H9 (cell line): ENCODE data around the gene NECAB3. TPM values are rescaled to one million over a fixed set of nuclear protein-coding genes. Genes with fewer than 3 reads are reported as not detected.

Experiments used
- DNase-seq: peaks from one replicate; pipeline ENCODE4 v3.0.0-alpha.2; 2017
- H2AFZ ChIP-seq: one replicate; pipeline ENCODE4 v1.6.1; 2013; ENCODE audit warnings: mild to moderate bottlenecking, low read length, control low read depth, moderate library complexity
- H2AK5ac ChIP-seq: 2 replicates; pipeline ENCODE4 v1.6.1; 2013; ENCODE audit warnings: low read length, control low read depth, mixed read lengths; ENCODE audit not compliant: insufficient read length
- H2BK120ac ChIP-seq: one replicate; pipeline ENCODE4 v1.6.1; 2013; ENCODE audit warnings: low read depth, mild to moderate bottlenecking, low read length, control low read depth, inconsistent platforms; ENCODE audit not compliant: poor library complexity, severe bottlenecking
- H2BK12ac ChIP-seq: 2 replicates; pipeline ENCODE4 v1.6.1; 2013; ENCODE audit warnings: low read length, control low read depth, mixed read lengths, low read depth; ENCODE audit not compliant: insufficient read length
- H2BK15ac ChIP-seq: 2 replicates; pipeline ENCODE4 v1.6.1; 2013; ENCODE audit warnings: low read depth, low read length, control low read depth
- H2BK20ac ChIP-seq: one replicate; pipeline ENCODE4 v1.6.1; 2013; ENCODE audit warnings: low read depth, mild to moderate bottlenecking, low read length, control low read depth, inconsistent platforms; ENCODE audit not compliant: poor library complexity, severe bottlenecking
- H2BK5ac ChIP-seq: 2 replicates; pipeline ENCODE4 v1.6.1; 2013; ENCODE audit warnings: low read length, control low read depth, mixed read lengths; ENCODE audit not compliant: insufficient read length
- H3K14ac ChIP-seq: 2 replicates; pipeline ENCODE4 v1.6.1; 2013; ENCODE audit warnings: low read length, control low read depth; ENCODE audit not compliant: insufficient read depth
- H3K18ac ChIP-seq: 2 replicates; pipeline ENCODE4 v1.6.1; 2013; ENCODE audit warnings: low read depth, mild to moderate bottlenecking, mixed read lengths, low read length, control low read depth; ENCODE audit not compliant: insufficient read length
- H3K23ac ChIP-seq: 2 replicates; pipeline ENCODE4 v1.6.1; 2013; ENCODE audit warnings: low read length, control low read depth, mixed read lengths, low read depth; ENCODE audit not compliant: insufficient read length
- H3K23me2 ChIP-seq: 2 replicates; pipeline ENCODE4 v1.6.1; 2013; ENCODE audit warnings: low read depth, mild to moderate bottlenecking, mixed read lengths, low read length, control low read depth; ENCODE audit not compliant: insufficient read length, poor library complexity, severe bottlenecking
- H3K27ac ChIP-seq: 2 replicates; pipeline ENCODE4 v1.5.1; 2013; ENCODE audit warnings: low read length, control low read depth, mixed read lengths, low read depth; ENCODE audit not compliant: insufficient read length
- H3K27me3 ChIP-seq: 2 replicates; pipeline ENCODE4 v1.6.1; 2013; ENCODE audit warnings: low read length, control low read depth, inconsistent platforms; ENCODE audit not compliant: insufficient read depth
- H3K4ac ChIP-seq: 2 replicates; pipeline ENCODE4 v1.6.1; 2013; ENCODE audit warnings: low read depth, mild to moderate bottlenecking, control low read depth, inconsistent platforms, low read length, moderate library complexity
- H3K4me1 ChIP-seq: 2 replicates; pipeline ENCODE4 v1.6.1; 2013; ENCODE audit warnings: low read length, control low read depth, inconsistent platforms; ENCODE audit not compliant: insufficient read depth
- H3K4me2 ChIP-seq: 2 replicates; pipeline ENCODE4 v1.6.1; 2013; ENCODE audit warnings: low read length, control low read depth, mixed read lengths; ENCODE audit not compliant: insufficient read length, insufficient read depth
- H3K56ac ChIP-seq: 2 replicates; pipeline ENCODE4 v1.6.1; 2013; ENCODE audit warnings: low read depth, mild to moderate bottlenecking, mixed read lengths, low read length, control low read depth; ENCODE audit not compliant: insufficient read length
- H3K79me1 ChIP-seq: 2 replicates; pipeline ENCODE4 v1.6.1; 2013; ENCODE audit warnings: low read depth, mild to moderate bottlenecking, moderate library complexity, low read length, control low read depth, inconsistent platforms; ENCODE audit not compliant: insufficient read depth, poor library complexity, severe bottlenecking
- H3K79me2 ChIP-seq: 2 replicates; pipeline ENCODE4 v1.6.1; 2013; ENCODE audit warnings: low read length, control low read depth, inconsistent platforms; ENCODE audit not compliant: insufficient read depth
- H3K9ac ChIP-seq: 2 replicates; pipeline ENCODE4 v1.6.1; 2013; ENCODE audit warnings: low read length, control low read depth, mixed read lengths; ENCODE audit not compliant: insufficient read length; ENCODE audit errors: extremely low read depth
- H3K9me3 ChIP-seq: one replicate; pipeline ENCODE4 v1.6.1; 2013; ENCODE audit warnings: low read depth, low read length, inconsistent platforms; ENCODE audit not compliant: control insufficient read depth
- H3T11ph ChIP-seq: one replicate; pipeline ENCODE4 v1.6.1; 2013; ENCODE audit warnings: mild to moderate bottlenecking, low read length, control low read depth, inconsistent platforms
- H4K20me1 ChIP-seq: one replicate; pipeline ENCODE4 v1.6.1; 2013; ENCODE audit not compliant: control insufficient read depth, insufficient read length, insufficient read depth
- H4K5ac ChIP-seq: 2 replicates; pipeline ENCODE4 v1.6.1; 2013; ENCODE audit warnings: low read depth, mild to moderate bottlenecking, mixed read lengths, low read length, control low read depth; ENCODE audit not compliant: insufficient read length
- H4K8ac ChIP-seq: replicated peaks from 2 replicates; pipeline ENCODE4 v1.6.1; 2013; ENCODE audit warnings: low read length, control low read depth, mixed read lengths, low read depth; ENCODE audit not compliant: insufficient read length
- H4K91ac ChIP-seq: 2 replicates; pipeline ENCODE4 v1.6.1; 2013; ENCODE audit warnings: low read depth, mild to moderate bottlenecking, moderate library complexity, mixed read lengths, low read length, control low read depth; ENCODE audit not compliant: insufficient read length
- H3K27ac Mint-ChIP-seq, 3 experiments: 2 replicates in 2 of 3; 3 replicates in 1 of 3; pipeline ENCODE4 v1.8.0; 2020 to 2021; ENCODE audit warnings: mixed read lengths in 3 of 3, mild to moderate bottlenecking in 1 of 3, moderate library complexity in 1 of 3
- H3K27me3 Mint-ChIP-seq: 2 replicates; pipeline ENCODE4 v1.8.0; 2021; ENCODE audit warnings: low read depth, mild to moderate bottlenecking, moderate library complexity, mixed read lengths
- H3K36me3 Mint-ChIP-seq, 3 experiments: 2 replicates in 2 of 3; 3 replicates in 1 of 3; pipeline ENCODE4 v1.8.0; 2020 to 2021; ENCODE audit warnings: low read depth in 3 of 3, mixed read lengths in 3 of 3; ENCODE audit not compliant: insufficient read depth in 1 of 3
- H3K4me1 Mint-ChIP-seq, 2 experiments: 2 replicates each; pipeline ENCODE4 v1.8.0; 2020; ENCODE audit warnings: mixed read lengths in 2 of 2
- H3K4me3 Mint-ChIP-seq, 2 experiments: 2 replicates in 1 of 2; 3 replicates in 1 of 2; pipeline ENCODE4 v1.8.0; 2020 to 2021; ENCODE audit warnings: mild to moderate bottlenecking in 2 of 2, mixed read lengths in 2 of 2, moderate library complexity in 1 of 2
- H3K9me3 Mint-ChIP-seq, 2 experiments: 2 replicates in 1 of 2; 3 replicates in 1 of 2; pipeline ENCODE4 v1.8.0; 2020; ENCODE audit warnings: mild to moderate bottlenecking in 2 of 2, mixed read lengths in 2 of 2, moderate library complexity in 1 of 2
- WGBS: extraction: QIAGEN DNeasy Blood & Tissue Kit; methylation state at CpG from one replicate; pipeline ENCODE4 v1.1.7; 2013; ENCODE audit warnings: missing lambda C conversion rate, low lambda C conversion rate, mixed read lengths; ENCODE audit not compliant: insufficient read length; ENCODE audit errors: extremely low coverage; 5-methylcytosine and 5-hydroxymethylcytosine counted together
- total RNA-seq: library from RNA; stranded (reverse); gene quantifications from 2 replicates; pipeline ENCODE4 v1.2.1, GENCODE V29; 2021
- TF ChIP-seq, protein P1 (sequence below): fragments of 200-600 bp; sonication (generic); conservative IDR thresholded peaks from 3 replicates; pipeline ENCODE4 v1.8.0; 2021; ENCODE audit warnings: antibody characterized with exemption, mild to moderate bottlenecking

Gene NECAB3
- total RNA-seq, 1 experiment from 2014 or later: 57.7 TPM

DNA sequence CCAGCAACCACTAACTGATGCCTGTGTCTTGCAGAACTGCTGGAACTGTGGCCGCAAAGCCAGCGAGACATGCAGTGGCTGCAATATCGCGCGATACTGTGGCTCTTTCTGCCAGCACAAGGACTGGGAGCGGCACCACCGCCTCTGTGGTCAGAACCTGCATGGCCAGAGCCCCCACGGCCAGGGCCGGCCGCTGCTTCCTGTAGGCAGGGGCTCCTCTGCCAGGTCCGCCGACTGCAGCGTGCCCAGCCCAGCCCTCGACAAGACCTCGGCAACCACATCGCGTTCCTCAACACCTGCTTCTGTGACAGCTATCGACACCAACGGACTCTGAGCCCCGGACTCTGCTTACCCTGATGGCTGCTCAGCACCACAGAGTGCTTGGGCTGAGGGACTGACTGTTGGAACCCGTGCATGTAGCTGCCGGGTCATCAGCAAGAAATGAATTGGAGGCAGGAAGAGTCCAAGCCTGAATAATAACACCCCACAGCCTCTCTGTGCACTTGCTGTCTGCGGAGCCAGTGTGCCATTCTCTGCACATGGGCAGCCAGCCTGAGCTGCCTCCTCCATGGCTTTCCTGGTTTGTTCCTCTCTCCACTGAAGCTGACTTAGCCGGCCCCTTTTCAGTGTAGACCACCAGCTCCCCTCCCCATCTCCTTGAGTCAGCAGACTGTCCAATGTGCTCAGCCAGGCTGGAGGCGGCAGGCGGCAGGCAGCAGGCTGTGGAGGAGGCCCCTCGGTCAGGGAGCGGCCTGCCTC lies 29.7 kb downstream of the NECAB3 start:
- TF ChIP-seq, protein P1, sequence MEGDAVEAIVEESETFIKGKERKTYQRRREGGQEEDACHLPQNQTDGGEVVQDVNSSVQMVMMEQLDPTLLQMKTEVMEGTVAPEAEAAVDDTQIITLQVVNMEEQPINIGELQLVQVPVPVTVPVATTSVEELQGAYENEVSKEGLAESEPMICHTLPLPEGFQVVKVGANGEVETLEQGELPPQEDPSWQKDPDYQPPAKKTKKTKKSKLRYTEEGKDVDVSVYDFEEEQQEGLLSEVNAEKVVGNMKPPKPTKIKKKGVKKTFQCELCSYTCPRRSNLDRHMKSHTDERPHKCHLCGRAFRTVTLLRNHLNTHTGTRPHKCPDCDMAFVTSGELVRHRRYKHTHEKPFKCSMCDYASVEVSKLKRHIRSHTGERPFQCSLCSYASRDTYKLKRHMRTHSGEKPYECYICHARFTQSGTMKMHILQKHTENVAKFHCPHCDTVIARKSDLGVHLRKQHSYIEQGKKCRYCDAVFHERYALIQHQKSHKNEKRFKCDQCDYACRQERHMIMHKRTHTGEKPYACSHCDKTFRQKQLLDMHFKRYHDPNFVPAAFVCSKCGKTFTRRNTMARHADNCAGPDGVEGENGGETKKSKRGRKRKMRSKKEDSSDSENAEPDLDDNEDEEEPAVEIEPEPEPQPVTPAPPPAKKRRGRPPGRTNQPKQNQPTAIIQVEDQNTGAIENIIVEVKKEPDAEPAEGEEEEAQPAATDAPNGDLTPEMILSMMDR: no peak
- no peaks in the 10 kb centered on the region for H3K4me1 ChIP-seq
- no peak overlapping the region for H3K18ac ChIP-seq
- Mint-ChIP-seq H3K4me3 (no peak overlapping the region), H3K36me3 (peaks cover 15 to 58% (median 37%) of the 10 kb centered on the region in 3 experiments; a peak in 6 of 7 replicates), H3K4me1 (peaks cover 7 to 9% of the 10 kb centered on the region in 2 experiments), H3K27me3 (no peaks in the 10 kb centered on the region; the same call in 1 of the 2 replicates), H3K27ac (peak overlapping the region in 1 of 3 experiments; percentile 62; a peak in 1 of 7 replicates), H3K9me3 (no peaks in the 10 kb centered on the region)
- H3K9ac ChIP-seq: no peak overlapping the region
- H3K9me3 ChIP-seq: no peaks in the 10 kb centered on the region
- no peak overlapping the region for H2BK20ac ChIP-seq
- H3K4ac ChIP-seq: no peak overlapping the region
- no peak overlapping the region for H2BK15ac ChIP-seq
- H3K14ac ChIP-seq: no peak overlapping the region
- H3K79me1 ChIP-seq: no peaks in the 10 kb centered on the region
- H4K8ac ChIP-seq: no peak overlapping the region
- no CpG with 5 or more reads among the region's 28 CpGs for WGBS
- no peak overlapping the region for H2AFZ ChIP-seq
- H3K23me2 ChIP-seq: no peaks in the 10 kb centered on the region
- H3K27ac ChIP-seq: no peak overlapping the region
- no peak overlapping the region for H3K4me2 ChIP-seq
- H3K23ac ChIP-seq: no peak overlapping the region
- H3T11ph ChIP-seq: no peak overlapping the region
- no peaks in the 10 kb centered on the region for H3K79me2 ChIP-seq
- no peaks in the 10 kb centered on the region for H3K27me3 ChIP-seq
- H2BK120ac ChIP-seq: no peak overlapping the region
- H3K56ac ChIP-seq: no peak overlapping the region
- no peak overlapping the region for H4K91ac ChIP-seq
- no peak overlapping the region for H4K5ac ChIP-seq
- no peak overlapping the region for H2AK5ac ChIP-seq
- H2BK12ac ChIP-seq: no peak overlapping the region
- no peak for DNase-seq
- H4K20me1 ChIP-seq: no peaks in the 10 kb centered on the region
- no peak overlapping the region for H2BK5ac ChIP-seq
